GM21619 (cell line): Measurements from ENCODE around the gene DEGS1.

Experiments
- ATAC-seq: cut with Tn5 transposase; IDR thresholded peaks from one replicate; pipeline ENCODE4 v1.9.1; 2021; ENCODE audit not compliant: unreplicated experiment

Gene DEGS1

DNA sequence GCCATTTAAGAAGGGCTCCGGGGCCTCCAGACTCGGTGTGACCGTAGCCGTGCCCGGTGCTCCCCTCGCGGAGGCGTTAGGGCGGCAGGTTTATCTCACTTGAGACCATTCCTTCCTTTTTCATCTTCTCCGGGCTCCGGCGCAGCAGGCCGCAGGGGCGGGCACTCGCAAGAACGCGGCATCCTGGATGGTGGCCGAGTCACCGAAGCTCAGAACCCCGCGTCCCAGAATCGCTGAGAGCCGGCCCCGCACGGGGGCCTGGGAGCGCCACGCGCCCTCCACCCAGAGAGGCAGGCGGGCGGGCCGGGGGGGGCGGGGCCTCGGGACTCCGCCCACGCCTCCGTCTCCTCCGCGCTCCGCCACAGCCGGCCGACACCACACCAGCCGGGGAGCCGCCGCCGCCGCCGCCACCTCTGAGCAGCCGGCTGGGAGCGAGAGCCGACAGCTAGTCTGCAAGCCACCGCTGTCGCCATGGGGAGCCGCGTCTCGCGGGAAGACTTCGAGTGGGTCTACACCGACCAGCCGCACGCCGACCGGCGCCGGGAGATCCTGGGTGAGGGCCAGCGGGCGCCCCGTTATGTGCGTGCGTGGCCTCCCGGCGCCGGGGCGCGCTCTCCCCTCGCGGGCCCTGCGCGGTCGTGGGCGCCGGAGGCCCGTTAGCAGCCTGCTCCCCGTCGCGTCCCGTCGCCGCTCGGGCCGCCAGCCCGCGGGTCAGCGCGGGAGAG lies at the start of gene DEGS1:
DEGS1 (plus strand) TSS at position 375 of the 725 bp plus-strand sequence; CDS start at position 472, 97 bp downstream.
- ATAC-seq: peak; percentile 65

DNA sequence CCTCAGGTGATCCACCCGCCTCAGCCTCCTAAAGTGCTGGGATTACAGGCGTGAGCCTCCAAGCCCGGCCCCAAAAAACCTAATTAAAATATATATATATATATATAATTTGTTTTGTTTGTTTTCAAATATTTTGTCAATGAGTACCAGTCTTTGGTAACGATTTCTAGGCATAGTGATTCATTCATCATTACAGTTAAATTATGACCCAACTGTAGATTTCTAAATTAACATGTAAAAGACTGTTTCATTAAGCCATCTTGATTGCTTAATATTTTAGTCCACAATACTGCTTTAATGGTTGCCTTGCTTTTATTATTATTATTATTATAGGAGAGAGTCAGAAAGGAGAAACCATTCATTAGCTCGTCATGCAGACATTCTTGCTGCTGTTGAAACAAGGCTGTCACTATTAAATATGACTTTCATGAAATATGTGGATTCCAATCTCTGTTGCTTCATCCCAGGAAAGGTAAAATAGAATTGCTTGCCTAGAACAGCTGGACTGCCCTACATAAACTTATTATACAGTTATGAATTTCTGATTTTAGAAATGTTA lies 49.2 kb upstream of the DEGS1 start:
- no peak for ATAC-seq

DNA sequence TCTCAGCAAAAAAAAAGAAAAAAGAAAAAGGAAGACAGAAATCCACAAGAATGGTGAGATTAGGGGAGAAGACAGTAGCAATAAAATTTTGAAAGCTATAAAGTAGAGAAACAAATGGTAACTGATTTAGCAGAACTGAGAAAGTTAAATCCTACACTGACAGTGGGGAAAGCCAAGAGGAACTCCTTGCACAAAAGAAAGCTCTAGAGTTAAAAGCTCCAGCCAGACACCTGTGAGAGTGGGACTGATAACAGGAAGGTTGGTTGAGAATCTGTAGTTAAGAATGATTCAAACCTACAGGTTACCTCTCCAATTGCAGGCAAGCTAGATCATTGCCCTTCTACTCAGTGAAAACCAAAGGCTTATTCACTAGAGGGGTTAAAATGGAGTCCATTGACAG lies 45.5 kb upstream of the DEGS1 start:
- ATAC-seq: no peak

DNA sequence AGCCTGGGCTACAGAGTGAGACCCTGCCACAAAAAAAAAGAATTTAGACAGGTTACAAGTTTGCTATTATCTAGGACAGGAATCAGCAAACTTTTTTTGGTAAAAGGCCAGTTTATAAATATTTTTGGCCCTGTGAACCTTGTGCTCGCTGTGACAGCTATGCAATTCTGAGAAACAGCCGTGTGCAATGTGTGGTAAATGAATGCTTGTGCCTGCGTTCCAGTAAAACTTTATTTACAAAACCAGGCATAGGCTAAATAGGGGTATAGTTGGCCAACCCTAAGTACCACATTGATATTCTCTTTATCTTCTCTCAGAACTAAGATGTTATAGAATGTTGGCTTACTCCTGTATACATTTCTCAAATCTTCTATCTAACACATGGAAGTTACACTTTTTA lies 44.8 kb upstream of the DEGS1 start:
- no peak for ATAC-seq

DNA sequence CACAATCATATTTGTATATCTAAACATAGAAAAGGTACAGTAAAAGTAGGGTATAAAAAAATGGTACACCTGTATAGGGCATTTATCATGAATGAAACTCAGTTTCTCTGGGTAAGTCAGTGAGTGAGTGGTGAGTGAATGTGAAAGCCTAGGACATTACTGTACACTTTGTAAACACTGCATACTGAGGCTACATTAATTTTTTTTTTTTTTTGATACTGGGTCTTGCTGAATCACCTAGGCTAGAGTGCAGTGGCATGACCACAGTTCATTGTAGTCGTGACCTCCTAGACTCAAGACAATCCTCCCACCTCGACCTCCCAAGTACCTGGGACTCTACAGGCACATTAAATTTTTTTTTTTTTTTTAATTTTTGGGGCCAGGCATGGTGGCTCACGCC lies 41.3 kb upstream of the DEGS1 start:
- no peak for ATAC-seq

DNA sequence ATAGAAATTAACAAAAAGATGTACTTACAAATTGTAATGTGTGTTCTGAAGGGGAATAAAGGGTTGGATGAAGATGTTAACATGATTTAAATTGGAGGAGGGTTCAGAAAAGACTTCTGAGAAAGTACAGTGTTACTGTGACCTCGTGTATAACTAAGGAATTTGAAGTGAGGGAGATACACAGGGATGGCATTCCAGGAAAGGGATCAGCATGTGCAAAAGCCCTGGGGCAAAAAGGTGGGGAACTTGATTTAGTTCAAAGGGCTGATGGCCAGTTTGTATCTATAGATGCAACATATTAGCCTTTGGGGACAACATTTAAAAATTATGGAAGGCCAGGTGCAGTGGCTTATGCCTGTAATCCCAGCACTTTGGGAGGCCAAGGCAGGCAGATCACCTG lies 33.3 kb upstream of the DEGS1 start:
- ATAC-seq: no peak

DNA sequence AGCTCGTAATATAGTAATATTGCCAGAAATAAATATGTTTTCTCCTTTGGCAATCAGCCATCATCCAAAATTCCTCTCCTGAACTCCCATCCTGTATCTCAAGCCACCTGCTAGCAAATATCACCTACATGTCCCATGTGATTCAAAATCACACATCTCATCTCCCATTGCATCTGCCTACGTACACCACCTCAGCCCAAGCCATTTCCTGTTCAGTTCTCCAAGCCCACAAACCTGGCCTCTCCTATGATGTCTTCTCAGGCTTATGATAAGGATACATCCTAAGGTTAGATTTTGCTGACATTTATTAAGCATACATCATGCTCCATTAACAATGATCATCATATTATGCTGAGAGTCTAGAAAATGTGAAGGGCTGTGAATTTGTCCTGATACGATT lies 31.9 kb upstream of the DEGS1 start:
- no peak for ATAC-seq

DNA sequence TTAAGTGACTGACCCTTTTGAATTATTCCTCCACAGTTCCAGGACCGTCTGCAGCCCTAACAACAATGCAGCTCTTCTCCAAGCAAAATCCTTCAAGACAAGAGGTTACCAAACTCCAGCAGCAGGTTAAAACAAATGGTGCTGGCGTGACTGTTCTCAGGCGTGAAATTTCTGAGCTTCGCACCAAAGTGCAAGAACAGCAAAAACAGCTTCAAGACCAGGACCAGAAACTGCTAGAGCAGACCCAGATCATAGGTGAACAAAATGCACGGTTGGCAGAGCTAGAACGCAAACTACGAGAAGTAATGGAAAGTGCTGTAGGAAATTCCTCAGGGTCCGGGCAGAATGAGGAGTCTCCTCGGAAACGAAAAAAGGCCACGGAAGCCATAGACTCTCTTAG lies 25.7 kb upstream of the DEGS1 start:
- no peak for ATAC-seq

DNA sequence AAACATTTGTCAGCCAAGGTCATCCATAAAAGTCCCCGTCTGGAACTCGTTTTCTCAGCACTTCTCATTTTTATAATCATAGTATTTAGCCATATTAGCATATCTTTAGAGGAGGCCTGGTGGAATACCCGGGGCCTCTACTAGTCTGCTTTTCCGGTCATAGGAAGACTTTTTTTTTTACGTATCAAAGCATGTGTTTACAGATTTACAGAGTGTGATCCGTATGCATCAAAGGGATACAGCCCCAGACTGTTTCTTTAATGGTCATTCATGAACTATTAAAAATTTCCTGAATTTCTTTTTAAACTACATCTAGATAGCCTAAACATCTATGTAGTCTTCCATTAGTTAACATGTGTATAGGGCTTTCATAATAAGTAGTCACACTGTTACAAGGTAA lies 23.5 kb upstream of the DEGS1 start:
- ATAC-seq: no peak

DNA sequence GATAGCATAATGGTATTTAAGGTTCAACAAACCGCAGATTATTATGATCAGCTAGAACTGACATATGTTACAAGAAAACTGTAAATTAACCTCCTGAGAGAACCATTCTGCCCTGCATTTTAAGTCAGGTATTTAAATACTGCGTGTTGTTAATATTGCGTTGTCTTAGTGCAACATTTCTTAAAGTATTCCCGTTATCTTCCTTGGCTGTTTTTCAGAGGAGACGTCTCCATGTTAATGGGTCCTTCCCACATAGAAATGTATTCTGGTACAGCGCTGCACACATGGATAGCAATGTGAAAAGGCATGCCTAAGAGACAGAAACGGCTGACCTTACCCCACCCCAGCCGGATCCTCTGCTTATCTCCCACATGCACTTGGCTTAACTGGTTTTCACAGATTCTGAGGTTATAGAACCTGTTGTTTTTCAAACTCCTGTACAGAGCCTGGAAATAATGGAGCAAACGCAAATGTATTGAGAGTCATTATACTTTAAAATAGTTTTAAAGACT lies 22.8 kb upstream of the DEGS1 start:
- ATAC-seq: no peak

DNA sequence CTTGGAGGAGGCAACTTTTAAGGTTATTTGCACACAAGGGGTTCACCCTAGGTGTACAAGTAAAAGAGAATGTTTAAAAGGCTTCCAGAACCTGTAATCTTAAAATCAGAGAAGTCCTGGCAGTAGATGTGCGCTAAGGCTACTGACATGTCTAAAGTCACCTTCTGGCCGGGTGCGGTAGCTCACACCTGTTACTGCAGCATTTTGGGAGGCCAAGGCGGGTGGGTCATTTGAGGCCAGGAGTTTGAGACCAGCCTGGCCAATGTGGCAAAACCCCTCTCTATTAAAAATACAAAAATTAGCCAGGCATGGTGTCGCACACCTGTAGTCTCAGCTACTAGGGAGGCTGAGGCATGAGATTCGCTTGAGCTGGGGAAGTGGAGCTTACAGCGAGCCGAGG lies 20.3 kb upstream of the DEGS1 start:
- ATAC-seq: no peak

DNA sequence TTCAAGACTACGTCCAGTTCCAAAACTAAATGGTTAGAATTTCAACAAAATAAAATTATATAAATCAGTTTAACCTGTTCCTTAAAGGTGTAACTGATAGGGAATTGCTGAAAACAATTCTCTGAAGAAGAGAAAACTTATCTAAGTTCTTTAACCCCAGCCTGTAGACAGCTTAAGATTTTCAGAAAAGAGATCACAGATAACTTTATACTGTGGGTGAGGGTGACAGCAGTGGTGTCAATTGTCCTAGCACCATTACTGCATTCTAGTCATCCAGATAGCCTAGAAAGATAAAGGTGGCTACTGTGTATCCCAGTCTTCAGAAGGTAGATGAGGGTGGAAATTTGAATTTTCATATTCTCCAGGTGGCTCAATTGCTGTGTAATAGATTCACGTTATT lies 19.7 kb upstream of the DEGS1 start:
- ATAC-seq: no peak

DNA sequence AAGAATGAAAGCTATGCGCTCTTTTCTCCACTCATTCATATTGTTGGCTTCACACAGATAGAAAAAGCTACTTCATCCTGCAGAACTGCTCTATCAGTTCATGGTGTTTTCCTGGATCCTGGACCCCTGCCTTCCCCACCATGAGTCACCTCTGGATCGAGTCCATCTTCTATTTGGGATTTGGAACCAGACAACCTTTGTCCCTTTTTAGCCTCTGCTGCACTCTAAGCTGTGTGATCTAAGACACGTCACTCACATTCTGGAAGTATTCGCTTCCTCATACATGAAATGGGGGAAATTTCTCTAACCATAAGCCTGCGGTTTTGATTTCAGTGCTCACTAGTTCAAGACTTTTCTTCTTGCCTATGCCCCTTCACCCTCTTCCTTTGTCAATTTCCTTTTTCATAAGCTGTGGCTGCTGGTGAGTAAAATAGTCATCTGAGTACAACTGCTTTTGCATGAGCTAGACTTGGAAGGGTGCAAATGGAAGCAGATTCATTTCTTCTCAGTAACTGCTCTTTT lies 14.1 kb upstream of the DEGS1 start:
- ATAC-seq: peak; percentile 92

DNA sequence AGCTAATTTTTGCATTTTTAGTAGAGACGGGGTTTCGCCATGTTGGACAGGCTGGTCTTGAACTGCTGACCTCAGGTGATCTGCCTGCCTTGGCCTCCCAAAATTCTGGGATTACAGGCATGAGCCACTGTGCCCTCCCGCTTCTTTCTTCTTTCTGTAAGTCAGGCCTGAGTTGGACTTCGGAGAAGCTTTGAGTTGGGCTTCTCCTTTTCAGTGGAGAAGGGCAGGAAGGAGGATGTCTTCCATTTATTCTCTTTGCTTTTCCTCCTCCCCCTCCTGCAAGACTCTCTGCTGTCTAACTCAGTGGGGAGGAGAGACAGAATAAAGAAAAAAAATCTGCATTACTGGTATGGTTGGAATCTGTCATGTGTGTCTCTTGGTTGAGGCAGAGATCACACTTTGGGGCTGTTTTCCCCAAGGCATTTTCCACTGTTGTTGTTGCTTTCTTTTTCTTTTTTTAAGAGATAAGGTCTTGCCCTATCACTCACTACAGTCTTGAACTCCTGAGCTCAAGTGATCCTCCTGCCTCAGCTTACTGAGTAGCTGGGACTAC lies 13.2 kb upstream of the DEGS1 start:
- no peak for ATAC-seq

DNA sequence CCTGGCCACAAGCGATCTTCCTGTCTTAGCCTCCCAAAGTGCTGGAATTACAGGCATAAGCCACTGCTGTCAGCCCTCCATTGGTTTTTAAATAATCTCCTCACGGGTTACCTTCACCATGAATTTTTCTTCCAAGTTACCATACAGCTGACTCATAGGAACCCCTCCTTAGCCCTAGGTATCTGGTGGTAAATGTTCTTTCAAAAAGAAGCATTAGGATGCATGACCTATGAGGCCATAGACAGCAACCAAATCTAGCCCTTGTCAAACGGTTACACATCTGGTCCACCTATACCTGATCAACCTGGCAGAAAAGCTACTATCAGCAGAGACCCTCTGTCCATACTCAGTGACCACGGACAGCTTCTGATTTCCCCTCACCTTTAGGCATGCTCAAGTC lies 12.7 kb upstream of the DEGS1 start:
- no peak for ATAC-seq

DNA sequence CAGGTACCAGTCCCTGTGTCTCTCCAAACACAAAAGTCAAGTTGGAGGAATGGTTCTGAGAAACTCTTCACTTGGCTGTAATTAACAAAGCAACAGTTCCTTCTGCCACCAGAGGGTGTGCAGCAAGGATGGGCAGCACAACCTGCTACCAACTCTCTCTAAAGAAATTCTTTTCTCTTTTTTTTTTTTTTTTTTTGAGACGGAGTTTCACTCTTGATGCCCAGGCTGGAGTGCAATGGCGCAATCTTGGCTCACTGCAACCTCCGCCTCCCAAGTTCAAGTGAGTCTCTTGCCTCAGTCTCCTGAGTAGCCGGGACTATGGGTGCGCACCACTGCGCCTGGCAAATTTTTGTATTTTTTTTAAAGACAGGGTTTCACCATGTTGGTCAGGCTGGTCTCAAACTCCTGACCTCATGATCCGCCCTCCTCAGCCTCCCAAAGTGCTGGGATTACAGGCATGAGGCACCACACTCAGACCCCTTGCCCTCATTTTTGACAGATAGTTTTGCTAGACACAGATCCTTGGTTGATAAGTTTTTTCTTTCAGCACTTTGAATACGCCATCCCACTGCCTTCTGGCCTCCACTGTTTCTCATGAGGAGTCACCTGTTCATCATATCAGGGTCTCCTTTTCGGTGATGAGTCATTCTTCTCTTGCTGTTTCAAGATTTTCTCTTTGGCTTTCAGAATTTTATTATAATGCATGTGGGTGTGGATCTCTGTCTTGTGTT lies 12.1 kb upstream of the DEGS1 start:
- no peak for ATAC-seq

DNA sequence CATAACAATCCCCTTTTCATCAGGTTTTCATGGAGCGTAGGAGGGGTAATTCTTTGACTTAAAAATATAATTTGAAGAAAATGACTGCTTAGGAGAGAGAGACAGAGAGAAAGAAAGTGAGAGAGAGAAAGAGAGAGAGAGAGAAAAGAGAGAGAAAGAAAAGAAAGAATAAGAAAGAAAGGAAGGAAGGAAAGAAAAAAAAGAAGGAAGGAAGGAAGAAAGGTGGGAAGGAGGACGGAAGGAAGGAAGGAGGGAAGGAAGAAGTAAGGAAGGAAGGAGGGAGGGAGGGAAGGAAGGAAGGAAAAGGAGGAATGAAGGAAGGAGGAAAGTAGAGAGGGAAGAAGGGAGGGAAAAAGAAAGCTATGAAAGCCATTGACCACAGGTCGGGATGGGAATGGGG lies 10.8 kb upstream of the DEGS1 start:
- ATAC-seq: no peak

DNA sequence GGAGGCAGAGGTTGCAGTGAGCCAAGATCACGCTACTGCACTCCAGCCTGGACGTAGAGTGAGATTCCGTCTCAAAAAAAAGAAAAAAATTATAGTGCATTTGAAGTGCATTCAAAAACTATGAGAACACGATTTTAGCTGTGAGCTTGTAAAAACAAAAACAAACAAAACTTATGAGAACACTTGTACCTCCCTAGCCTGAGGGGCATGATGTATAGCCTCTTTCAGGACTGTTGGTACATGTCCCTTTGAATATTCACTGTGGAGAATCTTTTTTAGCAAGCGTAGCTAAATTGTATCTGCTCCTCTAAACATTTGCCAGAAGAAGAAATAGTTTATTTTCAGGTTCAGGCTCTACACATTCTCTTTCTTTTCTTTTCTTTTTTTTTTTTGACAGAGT lies 9.5 kb upstream of the DEGS1 start:
- no peak for ATAC-seq

DNA sequence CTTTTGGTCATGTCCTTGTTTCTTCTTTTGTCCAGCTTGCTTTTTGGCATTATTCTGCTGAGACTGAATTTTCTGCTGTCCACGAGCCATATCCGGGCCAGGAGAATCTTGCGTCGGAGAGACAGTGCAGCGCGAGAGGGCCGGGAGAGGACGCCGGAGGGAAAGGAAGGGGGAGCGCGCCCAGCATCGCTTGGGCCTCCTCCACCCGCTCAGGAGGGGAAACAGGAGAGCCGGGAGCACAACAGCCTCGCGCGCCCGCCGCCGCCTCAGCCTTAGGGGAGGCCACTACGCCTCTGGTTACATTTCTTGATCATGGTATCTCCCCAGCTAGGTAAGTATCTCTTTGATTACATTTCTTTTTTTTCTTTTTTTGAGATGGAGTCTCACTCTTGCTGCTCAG lies 7.4 kb upstream of the DEGS1 start:
- ATAC-seq: no peak

DNA sequence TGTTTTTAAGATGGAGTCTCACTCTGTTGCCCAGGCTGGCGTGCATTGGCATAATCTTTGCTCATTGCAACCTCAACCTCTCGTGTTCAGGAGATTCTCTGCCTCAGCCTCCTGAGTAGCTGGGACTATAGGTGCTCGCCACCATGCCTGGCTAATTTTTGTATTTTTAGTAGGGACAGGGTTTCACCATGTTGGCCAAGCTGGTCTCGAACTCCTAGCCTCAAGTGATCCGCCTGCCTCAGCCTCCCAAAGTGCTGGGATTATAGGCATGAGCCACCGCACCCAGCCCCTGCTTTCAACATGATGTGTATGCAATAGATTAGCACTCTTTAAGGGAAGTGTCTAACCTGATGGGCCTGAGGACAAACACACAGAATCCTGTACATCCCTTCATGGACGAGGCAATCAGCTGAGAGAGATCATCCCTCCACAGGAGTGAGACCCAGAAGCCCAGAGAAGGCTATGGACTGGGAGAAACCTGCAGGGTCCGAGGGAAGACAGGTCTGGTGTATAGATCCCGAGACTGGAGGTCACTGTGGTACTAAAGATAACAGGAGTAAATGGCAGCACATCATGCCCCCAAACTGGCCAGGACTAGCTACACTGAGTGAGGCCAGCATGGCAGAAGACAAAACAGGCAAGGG lies 5.6 kb upstream of the DEGS1 start:
- ATAC-seq: no peak

DNA sequence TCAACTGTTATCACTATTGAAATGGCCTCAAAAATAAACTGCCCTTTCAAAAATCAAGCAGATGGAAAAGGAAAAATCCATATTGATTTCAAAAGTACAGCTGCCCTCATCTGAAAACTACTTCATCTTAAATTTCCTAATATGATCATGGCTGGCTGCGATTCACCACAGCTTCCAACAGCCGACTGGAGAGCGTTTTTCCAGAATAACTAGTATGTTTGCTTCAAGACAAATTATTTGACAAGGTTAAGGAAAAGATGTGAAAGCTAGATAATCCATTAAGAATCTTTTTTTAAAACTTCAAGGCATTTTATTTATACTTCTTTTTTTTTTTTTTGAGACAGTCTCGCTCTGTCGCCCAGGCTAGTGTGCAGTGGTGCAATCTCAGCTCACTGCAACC lies 4.1 kb upstream of the DEGS1 start:
- ATAC-seq: no peak
